K562 (cell line): Measurements from ENCODE around the gene PPFIA3. TPM values are rescaled to one million over a fixed set of nuclear protein-coding genes. Genes with fewer than 3 reads are reported as not detected.

Source experiments
- AFF4 ChIP-seq: sonication (generic); formaldehyde crosslinking; IDR thresholded peaks from 2 replicates; pipeline ENCODE4 v1.8.0; 2023; ENCODE audit warnings: mild to moderate bottlenecking, missing genetic modification reagents
- CBX8 ChIP-seq: fragments of 200-600 bp; sonication (generic); IDR thresholded peaks from 2 replicates; pipeline ENCODE4 v1.6.1; 2012; ENCODE audit warnings: borderline replicate concordance, mixed run types, low read depth, mild to moderate bottlenecking, moderate library complexity, mixed read lengths, low read length, control low read depth, inconsistent platforms; ENCODE audit not compliant: poor library complexity, severe bottlenecking; ENCODE audit errors: extremely low read depth
- CHD7 ChIP-seq: fragments of 200-600 bp; sonication (generic); IDR thresholded peaks from one replicate; pipeline ENCODE4 v1.6.1; 2012; ENCODE audit warnings: mild to moderate bottlenecking, low read depth, low read length, inconsistent platforms
- DLX4 ChIP-seq: fragments of 250-450 bp; sonication (Bioruptor Pico); IDR thresholded peaks from 2 replicates; pipeline ENCODE4 v1.6.1; 2021; ENCODE audit warnings: mild to moderate bottlenecking
- FOXA3 ChIP-seq, 2 experiments: fragments of 450-650 bp in 1 of 2; sonication (generic) in 1 of 2; formaldehyde crosslinking; IDR thresholded peaks in 1 of 2; conservative IDR thresholded peaks in 1 of 2; 2 replicates each; pipeline versions ENCODE4 v1.4.0 to v1.8.0; 2020 to 2022; ENCODE audit warnings: mild to moderate bottlenecking in 2 of 2, missing genetic modification reagents in 1 of 2
- JUNB ChIP-seq: fragments of 450-650 bp; formaldehyde crosslinking; conservative IDR thresholded peaks from 2 replicates; pipeline ENCODE4 v1.4.0; 2020; ENCODE audit warnings: mild to moderate bottlenecking
- MTA3 ChIP-seq: fragments of 450-650 bp; formaldehyde crosslinking; IDR thresholded peaks from 2 replicates; pipeline ENCODE4 v1.6.1; 2017; ENCODE audit warnings: mild to moderate bottlenecking, borderline replicate concordance
- ZNF354B ChIP-seq: fragments of 250-450 bp; sonication (Bioruptor Pico); IDR thresholded peaks from 2 replicates; pipeline ENCODE4 v1.4.0; 2020
- ZNF766 ChIP-seq: fragments of 200-800 bp; sonication (Bioruptor generic); conservative IDR thresholded peaks from 2 replicates; pipeline ENCODE4 v1.6.1; 2016; ENCODE audit warnings: missing genetic modification characterization, missing compliant biosample characterization
- polyA plus RNA-seq, 8 experiments: library from polyadenylated mRNA; depleted of rRNA in 4 of 8; stranded (reverse) in 5 of 8; unstranded in 3 of 8; fragments of >200 nt; fragmentation: Nextera tagmentation in 2 of 8; fragmentation: Illumina TruSeq in 1 of 8; extraction: Ambion mirVana in 2 of 8; extraction: Trizol in 1 of 8; gene quantifications; 2 replicates each; pipeline versions ENCODE4 v1.2.1 to v1.2.3, GENCODE V29; 2011 to 2014; ENCODE audit warnings: inconsistent platforms in 1 of 8, missing spikeins in 1 of 8
- total RNA-seq, 7 experiments: library from RNA; depleted of rRNA in 6 of 7; stranded (reverse); fragments of >200 nt in 6 of 7; fragmentation: Illumina TruSeq in 2 of 7; extraction: Trizol in 2 of 7; gene quantifications; 2 replicates each; pipeline versions ENCODE4 v1.2.1 to v1.2.3, GENCODE V29; 2011 to 2021; ENCODE audit warnings: low replicate concordance in 1 of 7

PPFIA3 gene
- total and polyA plus RNA-seq, 9 of the 15 experiments (the other 6 are each of a cell fraction or from before 2014, with no cell fraction given), result 0.10 to 53.0 (median 17.6) TPM

- peak; percentile 50; the same call in 1 of the 2 replicates for TF ChIP-seq AFF4 (CRISPR knock-in tag)
- 0 out of 2 replicates have a peak, but pooled peaks have one; percentile 25 for TF ChIP-seq JUNB (CRISPR knock-in tag)
- TF ChIP-seq ZNF766 (CRISPR knock-in tag), result no peak
- no peak for TF ChIP-seq CHD7
- no peak for TF ChIP-seq DLX4 (CRISPR knock-in tag)
- peak; percentile 39; the same call in 1 of the 2 replicates for TF ChIP-seq MTA3
- no peak for TF ChIP-seq FOXA3 (CRISPR knock-in tag; conservative IDR thresholded peaks at IDR 0.05 in 1 of 2, IDR thresholded peaks at IDR 0.05 in 1 of 2)
- no peak for TF ChIP-seq CBX8
- no peak for TF ChIP-seq ZNF354B (CRISPR knock-in tag)
Measured at GRCh38 chr19:49150106-49150943, 31.0 kb downstream of the PPFIA3 start (continued).
